Fibroblast of villous mesenchyme (primary cell): ENCODE data around the gene IL18R1. TPM values are rescaled to one million over a fixed set of nuclear protein-coding genes. Genes with fewer than 3 reads are reported as not detected.

Source experiments
- DNase-seq: peaks from one replicate; pipeline ENCODE4 v3.0.0-alpha.2; 2010; ENCODE audit warnings: low read depth
- H3K4me3 ChIP-seq: 2 replicates; pipeline ENCODE4 v1.5.1; 2011; ENCODE audit warnings: low read depth, mild to moderate bottlenecking, low read length
- total RNA-seq: library from RNA; depleted of rRNA; stranded (reverse); fragments of >200 nt; gene quantifications from 2 replicates; pipeline ENCODE4 v1.2.3, GENCODE V29; 2012
- TF ChIP-seq, protein P1 (sequence below): IDR thresholded peaks from 2 replicates; pipeline ENCODE4 v1.5.1; 2012; ENCODE audit warnings: low read depth, mild to moderate bottlenecking, low read length; ENCODE audit not compliant: insufficient read depth

The IL18R1 gene
- total RNA-seq, 1 donor = 0.43 TPM

- no peak for DNase-seq
- H3K4me3 ChIP-seq = no peak overlapping the region
- TF ChIP-seq, protein P1, sequence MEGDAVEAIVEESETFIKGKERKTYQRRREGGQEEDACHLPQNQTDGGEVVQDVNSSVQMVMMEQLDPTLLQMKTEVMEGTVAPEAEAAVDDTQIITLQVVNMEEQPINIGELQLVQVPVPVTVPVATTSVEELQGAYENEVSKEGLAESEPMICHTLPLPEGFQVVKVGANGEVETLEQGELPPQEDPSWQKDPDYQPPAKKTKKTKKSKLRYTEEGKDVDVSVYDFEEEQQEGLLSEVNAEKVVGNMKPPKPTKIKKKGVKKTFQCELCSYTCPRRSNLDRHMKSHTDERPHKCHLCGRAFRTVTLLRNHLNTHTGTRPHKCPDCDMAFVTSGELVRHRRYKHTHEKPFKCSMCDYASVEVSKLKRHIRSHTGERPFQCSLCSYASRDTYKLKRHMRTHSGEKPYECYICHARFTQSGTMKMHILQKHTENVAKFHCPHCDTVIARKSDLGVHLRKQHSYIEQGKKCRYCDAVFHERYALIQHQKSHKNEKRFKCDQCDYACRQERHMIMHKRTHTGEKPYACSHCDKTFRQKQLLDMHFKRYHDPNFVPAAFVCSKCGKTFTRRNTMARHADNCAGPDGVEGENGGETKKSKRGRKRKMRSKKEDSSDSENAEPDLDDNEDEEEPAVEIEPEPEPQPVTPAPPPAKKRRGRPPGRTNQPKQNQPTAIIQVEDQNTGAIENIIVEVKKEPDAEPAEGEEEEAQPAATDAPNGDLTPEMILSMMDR = no peak
Measured at GRCh38 chr2:102396012-102396411, 40.4 kb downstream of the IL18R1 start.

GRCh38 chr2:102397209-102397608, 41.6 kb downstream of the IL18R1 start:
- DNase-seq = no peak
- TF ChIP-seq, protein P1 = no peak
- H3K4me3 ChIP-seq = no peak overlapping the region

GRCh38 chr2:102399499-102400141, 44.0 kb downstream of the IL18R1 start:
- TF ChIP-seq, protein P1 = no peak
- no peak for DNase-seq
- H3K4me3 ChIP-seq = no peak overlapping the region

- DNase-seq = no peak
- H3K4me3 ChIP-seq = no peak overlapping the region
- TF ChIP-seq, protein P1 = no peak
Measured at GRCh38 chr2:102401456-102401855, 45.9 kb downstream of the IL18R1 start.

- no peak overlapping the region for H3K4me3 ChIP-seq
- DNase-seq = no peak
- TF ChIP-seq, protein P1 = no peak
Measured at GRCh38 chr2:102401865-102402264, 46.3 kb downstream of the IL18R1 start.

- DNase-seq = no peak
- H3K4me3 ChIP-seq = no peak overlapping the region
- TF ChIP-seq, protein P1 = no peak
Measured at GRCh38 chr2:102410952-102411351, 55.4 kb downstream of the IL18R1 start.

DNA sequence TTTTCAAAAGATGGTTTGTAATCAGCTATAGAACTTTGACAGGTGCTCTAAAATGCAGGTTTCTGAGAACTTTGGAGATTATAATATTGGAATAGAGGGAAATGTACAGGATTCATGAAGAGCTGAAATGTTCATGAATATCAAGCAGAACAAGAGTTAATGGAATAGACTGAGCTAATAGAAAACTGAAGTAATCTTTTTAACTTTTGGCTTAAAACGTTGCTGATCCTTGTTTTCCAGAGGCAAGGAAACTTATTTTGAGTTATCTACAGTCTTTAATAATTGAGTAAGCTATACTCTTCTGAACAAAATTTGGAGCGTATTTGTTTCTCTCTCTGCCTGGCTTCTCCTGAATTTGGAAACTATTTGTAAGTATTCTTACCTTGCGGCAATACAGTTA, 56.6 kb downstream of the IL18R1 start:
- no peak for DNase-seq
- TF ChIP-seq, protein P1 = no peak
- no peak overlapping the region for H3K4me3 ChIP-seq
